Hematopoietic multipotent progenitor cell treated with erythropoietin and hydrocortisone succinate and interleukin-3 and kit ligand, for 15 days (in vitro differentiated cells): ENCODE results near the gene MYLIP.

Source experiments
- DNase-seq: peaks from one replicate; pipeline ENCODE4 v3.0.0-alpha.2; 2015; ENCODE audit warnings: low spot score

MYLIP gene

GRCh38 chr6:16108419-16108818 lies 20.5 kb upstream of the MYLIP start:
- DNase-seq = no peak

DNA sequence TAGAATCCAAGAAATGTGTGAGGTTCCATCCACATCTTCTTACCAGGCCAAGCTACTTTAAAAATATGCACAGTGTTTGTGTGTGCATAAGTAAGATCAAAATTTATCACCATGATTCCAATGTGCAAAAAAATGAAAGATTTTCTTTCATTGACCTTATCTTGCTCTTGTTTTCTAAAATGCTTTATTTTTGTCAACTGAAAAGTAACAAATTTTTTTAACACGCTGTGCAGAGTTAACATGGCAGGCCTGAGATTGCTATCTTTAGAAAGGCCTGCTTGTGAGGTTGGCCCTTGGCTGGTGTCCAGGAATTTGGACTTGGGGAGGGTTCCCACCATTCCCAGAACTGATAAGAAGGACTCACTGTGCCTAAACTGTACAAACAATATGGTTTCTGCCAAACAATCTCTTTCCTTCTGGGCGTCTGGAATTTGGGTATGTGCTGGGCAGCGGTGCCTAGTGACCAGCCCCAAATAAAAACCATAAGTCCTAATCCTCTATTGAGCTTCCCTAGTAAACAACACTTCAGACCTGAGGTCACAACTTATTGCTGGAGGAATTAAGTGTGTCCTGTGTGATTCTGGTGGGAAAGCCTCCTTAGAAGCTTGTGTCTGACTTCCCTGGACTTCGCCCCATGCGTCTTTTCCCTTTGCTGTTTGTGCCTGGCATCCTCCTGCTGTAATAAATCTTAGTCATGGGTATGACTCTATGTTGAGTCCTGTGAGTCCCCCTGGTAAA lies 19.8 kb upstream of the MYLIP start:
- DNase-seq = peak; percentile 9

- no peak for DNase-seq
Measured at GRCh38 chr6:16109659-16110305, 19.1 kb upstream of the MYLIP start.

DNA sequence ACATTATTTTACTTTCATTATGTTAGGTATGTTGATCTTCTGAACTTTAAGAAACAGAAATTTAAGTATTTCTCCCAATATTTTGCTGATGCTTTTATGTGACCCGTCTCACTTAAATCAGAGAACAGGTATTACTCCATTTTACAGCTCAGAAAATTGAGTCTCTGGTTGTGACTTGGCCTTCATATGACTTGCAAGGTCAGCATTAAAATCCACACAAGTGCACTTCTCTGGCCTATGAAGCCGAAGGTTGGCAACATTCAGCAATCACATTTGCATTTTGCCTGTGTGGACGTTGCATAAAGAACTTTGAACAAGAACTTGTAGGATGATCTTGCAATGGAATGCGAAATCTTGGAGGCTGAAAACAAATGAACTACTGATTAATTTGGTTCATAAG lies 10.1 kb upstream of the MYLIP start:
- DNase-seq = no peak

DNA sequence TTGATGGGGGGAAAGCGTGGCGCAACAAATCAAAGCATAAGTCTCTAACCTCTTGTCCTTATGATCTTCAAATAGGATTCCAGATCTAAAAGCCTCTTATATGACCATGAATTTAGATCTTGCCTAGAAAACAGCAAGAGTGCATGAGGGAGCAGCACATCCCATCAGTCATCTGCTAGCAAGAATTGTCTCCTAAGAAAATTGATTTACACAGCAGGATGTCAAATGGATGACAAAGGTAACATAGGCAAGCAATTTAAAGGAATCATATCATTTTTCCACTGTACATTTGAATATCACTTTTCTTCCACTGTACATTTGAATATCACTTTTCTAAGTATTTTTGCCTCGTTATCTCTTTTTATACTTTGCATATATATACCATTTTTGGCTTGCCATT lies 7.5 kb upstream of the MYLIP start:
- no peak for DNase-seq

DNA sequence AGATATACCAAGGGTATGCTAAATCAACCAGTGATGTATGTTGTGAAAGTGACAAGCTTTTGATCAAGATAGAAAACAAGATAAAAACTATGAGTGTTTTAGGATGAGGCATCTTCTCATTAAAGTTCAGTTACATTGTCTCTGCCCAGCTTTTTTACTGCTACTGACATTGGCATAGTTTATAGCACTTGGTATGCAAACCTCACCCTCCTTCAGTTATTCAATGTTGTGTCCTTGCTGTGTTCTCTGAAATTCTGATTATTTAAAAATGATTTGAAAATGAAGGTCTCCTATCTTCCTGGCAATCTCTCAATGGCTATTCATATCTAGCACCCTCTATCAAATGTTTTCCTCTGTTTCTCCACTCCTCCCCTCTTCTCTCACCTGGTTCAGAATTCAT lies 6.7 kb upstream of the MYLIP start:
- no peak for DNase-seq

GRCh38 chr6:16124198-16125180 lies 4.4 kb upstream of the MYLIP start:
- DNase-seq = no peak

GRCh38 chr6:16126056-16126455 lies 2.8 kb upstream of the MYLIP start:
- no peak for DNase-seq

- no peak for DNase-seq
Measured at GRCh38 chr6:16126861-16127260, 2.0 kb upstream of the MYLIP start.

GRCh38 chr6:16127471-16127870 lies 1.4 kb upstream of the MYLIP start:
- DNase-seq = no peak

- DNase-seq = peak; percentile 33
Measured at GRCh38 chr6:16129623-16130401, 926 bp downstream of the MYLIP start.

DNA sequence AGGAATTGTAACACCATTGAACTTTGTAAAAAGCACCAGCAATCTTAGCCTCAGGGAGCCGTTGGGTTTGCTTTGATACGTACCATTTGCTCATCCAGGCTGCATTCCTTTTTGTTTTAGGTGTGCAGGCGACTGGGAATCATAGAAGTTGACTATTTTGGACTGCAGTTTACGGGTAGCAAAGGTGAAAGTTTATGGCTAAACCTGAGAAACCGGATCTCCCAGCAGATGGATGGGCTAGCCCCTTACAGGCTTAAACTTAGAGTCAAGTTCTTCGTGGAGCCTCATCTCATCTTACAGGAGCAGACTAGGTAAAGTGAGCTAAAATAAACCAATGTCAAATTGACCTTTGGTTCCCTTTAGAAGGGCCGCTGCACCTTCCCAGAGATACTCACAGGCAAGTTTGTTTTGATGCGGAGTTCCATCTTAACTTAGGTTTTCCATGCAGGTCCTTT lies 1.6 kb downstream of the MYLIP start:
- no peak for DNase-seq

DNA sequence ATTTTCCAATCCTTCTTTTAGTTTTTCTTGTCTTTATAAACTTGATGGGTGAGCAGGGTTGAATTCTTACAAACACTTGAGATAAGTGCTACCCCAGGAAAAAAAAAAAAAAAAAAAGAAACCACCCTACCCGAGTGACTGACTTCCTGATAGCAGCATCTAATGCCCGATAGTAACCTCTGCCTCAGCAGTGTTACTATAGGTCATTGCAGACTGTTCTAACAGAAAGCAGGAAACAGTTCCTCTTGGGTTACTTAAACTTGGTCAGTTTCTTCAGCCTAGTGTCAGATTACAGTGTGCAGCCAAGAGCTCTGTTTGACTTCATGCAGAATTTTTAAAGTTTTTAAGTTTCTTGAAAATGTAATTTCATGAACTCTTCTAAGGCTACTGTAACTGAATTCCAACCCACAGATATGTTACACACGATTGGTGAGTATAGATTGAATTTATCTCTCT lies 2.1 kb downstream of the MYLIP start:
- peak; percentile 82 for DNase-seq

GRCh38 chr6:16132909-16133308 lies 4.0 kb downstream of the MYLIP start:
- peak; percentile 20 for DNase-seq

DNA sequence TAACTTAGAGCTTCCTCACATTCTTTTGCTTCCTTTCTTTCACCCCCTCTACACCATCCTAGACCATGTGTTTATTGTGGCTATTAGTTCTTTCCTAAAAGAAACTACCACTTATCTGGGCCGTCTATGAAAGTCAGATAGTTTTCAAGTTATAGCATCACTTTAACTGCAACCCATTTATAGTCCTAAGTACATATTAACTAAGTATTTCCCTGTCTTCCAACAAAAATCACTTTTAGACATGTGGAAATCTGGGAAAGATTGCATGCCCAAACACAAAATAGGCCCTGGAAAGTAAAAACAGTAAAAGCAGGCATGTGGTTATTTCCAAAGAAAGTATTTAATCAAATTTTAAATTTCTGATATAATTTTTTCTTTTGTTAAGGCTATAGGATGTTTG lies 5.5 kb downstream of the MYLIP start:
- no peak for DNase-seq

DNA sequence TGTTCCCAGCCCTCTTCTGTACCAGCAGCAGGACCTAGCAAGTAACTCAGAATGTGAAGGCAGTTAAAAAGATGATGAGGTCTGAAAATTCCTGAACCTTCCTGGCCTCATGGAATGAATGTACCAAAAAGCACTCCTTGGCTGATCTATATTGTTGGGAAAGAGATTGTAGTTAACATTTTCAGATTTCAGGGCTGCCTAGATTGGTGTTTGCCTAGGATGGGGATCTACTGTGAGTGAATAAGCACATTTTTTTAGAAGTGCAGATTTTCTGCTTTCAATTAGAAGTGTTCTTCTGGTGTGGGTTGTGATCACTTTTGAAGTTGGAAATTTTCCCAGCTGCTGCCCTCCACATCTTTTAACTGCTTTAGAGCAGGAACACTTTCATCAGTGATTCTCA lies 6.2 kb downstream of the MYLIP start:
- DNase-seq = no peak

DNA sequence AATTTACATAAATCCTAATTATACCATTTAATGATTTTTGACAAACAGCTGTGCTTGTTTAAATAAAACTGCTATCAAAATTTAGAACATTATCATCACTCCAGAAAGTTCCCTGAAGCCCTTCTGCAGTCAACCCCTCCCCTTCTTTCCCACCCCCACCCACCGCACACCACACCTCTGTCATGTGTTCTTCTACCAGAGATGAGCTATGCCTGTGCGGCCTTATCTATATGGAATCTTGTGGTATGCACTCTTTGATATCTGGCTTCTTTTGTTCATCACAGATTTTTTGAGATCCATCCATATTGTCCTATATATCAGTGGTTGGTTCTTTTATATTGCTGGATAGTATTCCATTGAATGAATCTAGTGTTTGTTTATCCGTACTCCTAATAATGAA lies 7.2 kb downstream of the MYLIP start:
- no peak for DNase-seq

- DNase-seq = no peak
Measured at GRCh38 chr6:16136621-16137450, 8.0 kb downstream of the MYLIP start.

- DNase-seq = no peak
Measured at GRCh38 chr6:16137451-16137801, 8.5 kb downstream of the MYLIP start.

DNA sequence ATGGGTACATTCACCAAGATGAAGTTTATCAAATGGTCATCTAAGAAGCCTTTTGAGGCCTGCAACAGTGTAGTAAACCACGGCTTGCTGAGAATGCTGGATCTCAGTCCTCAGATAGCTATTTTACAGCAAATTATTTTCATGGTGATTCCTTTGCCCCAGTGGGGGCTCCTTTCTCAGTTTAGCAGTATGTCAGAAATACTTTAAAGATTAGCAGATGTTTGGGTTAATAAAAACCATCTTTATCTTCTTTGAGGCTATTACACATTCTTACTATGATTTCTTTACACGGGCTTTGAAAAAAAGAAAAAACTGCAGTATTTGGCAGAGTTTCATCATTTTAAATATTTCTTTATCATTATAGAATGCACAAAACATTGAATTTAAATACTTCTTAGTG lies 10.7 kb downstream of the MYLIP start:
- no peak for DNase-seq

DNA sequence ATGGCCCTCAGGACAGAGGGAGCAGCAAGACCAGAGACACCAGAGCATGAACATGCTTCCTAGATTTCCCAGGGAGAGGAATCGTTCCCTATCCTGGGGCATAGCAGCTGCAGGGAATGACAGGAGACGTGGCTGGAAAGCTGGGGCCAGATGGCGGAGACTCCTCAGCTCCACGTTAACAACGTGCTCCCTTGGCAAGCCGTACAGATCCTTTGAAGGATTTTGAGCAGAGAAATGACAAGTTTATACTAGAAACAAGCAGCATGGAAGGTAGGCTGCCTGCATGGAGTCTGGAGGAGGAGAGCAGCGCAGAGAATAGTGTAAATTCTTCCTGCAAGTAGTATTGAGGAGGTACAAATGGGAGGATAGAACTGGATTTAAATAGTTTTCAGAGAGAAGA lies 11.7 kb downstream of the MYLIP start:
- DNase-seq = no peak
